ENCODE results near the gene LAMA1.

Gene LAMA1

GRCh38 chr18:6901286-6901926 is 216.2 kb downstream of the LAMA1 start:
- H3K79me2 ChIP-seq: no peaks in the 10 kb centered on the region
- no peaks in the 10 kb centered on the region for H3K36me3 ChIP-seq (ENCODE audit: control insufficient read depth, insufficient read depth, low read length)
- no peaks in the 10 kb centered on the region for H3K4me1 ChIP-seq
- no peak overlapping the region for H3K9ac ChIP-seq
- no peak overlapping the region for H2AFZ ChIP-seq
- no peak for TF ChIP-seq CTCF (IDR thresholded peaks at IDR 0.05)
- no peaks in the 10 kb centered on the region for H3K27me3 ChIP-seq (ENCODE audit: control insufficient read depth, insufficient read depth, low read length)
- no peak overlapping the region for H3K4me2 ChIP-seq (ENCODE audit: low read length)
- H3K9me3 ChIP-seq (ENCODE audit: control insufficient read depth, low read length): no peaks in the 10 kb centered on the region
- H3K27ac ChIP-seq: no peak overlapping the region
- no peak overlapping the region for H3K4me3 ChIP-seq (ENCODE audit: low read depth, low read length)

- Histone ChIP-seq H3K79me2 (no peaks in the 10 kb centered on the region), H3K36me3 (ENCODE audit: control insufficient read depth, insufficient read depth, low read length) (no peaks in the 10 kb centered on the region), H3K4me3 (ENCODE audit: low read depth, low read length) (no peak overlapping the region), H3K4me1 (no peaks in the 10 kb centered on the region), H3K27ac (no peak overlapping the region), H3K9me3 (ENCODE audit: control insufficient read depth, low read length) (no peaks in the 10 kb centered on the region), H3K4me2 (ENCODE audit: low read length) (no peak overlapping the region), H2AFZ (no peak overlapping the region), H3K27me3 (ENCODE audit: control insufficient read depth, insufficient read depth, low read length) (no peaks in the 10 kb centered on the region), H3K9ac (no peak overlapping the region)
- TF ChIP-seq CTCF (IDR thresholded peaks at IDR 0.05): no peak
These were observed 225.8 kb downstream of the LAMA1 start for GRCh38 chr18:6891788-6892187.
